ENCODE measurements around the gene MCM3.
A peak's percentile ranks its signal among the peaks of the same experiment; 100 is the strongest.

Gene MCM3

DNA sequence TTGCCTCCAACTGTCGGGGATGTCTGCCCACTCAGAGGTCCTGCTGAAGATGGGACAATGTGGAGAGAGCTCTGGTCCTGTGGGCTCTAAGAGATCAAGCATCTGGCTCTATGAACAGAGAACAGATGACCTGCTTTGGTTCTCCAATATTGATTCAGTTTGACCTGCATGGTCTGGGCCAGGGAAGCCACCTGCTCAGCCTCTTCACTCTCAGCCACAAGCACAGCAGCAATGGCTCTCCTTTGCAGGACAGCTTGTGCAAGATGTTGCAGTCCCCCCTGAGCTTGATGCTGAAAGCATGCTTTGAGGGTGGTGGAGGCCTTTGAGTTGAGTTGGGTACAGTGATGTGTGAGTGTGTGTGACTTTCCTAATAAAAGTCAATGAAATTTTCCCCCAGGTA is 18.6 kb upstream of the MCM3 start:
- no peak for DNase-seq (ENCODE audit: low read depth in 2 of 2)

DNA sequence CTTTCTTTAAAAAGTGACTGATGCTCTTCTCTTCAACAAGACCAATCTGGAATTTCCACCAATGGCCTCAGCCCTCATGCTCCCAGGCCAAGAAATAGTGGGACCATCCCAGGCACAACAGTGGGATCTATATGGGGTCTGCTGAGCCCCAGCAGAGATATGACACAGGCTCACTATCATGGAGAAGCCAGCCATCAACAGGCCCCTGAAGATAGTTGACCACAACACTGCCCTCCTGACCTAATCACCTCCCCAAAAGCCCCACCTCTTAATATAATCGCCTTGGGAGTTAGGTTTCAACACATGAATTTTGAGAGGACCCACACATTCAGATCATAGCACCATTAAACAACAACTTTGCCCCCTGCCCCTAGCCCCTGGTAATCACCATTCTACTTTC is 16.8 kb upstream of the MCM3 start:
- no peak for DNase-seq (ENCODE audit: low read depth in 2 of 2)

GRCh38 chr6:52300489-52300931 is 16.0 kb upstream of the MCM3 start:
- DNase-seq (ENCODE audit: low read depth in 2 of 2), result no peak

- no peak for DNase-seq (ENCODE audit: low read depth in 2 of 2)
Measured at GRCh38 chr6:52299653-52300052, 15.1 kb upstream of the MCM3 start.

GRCh38 chr6:52297433-52297832 is 12.9 kb upstream of the MCM3 start:
- no peak for DNase-seq (ENCODE audit: low read depth in 2 of 2)

DNA sequence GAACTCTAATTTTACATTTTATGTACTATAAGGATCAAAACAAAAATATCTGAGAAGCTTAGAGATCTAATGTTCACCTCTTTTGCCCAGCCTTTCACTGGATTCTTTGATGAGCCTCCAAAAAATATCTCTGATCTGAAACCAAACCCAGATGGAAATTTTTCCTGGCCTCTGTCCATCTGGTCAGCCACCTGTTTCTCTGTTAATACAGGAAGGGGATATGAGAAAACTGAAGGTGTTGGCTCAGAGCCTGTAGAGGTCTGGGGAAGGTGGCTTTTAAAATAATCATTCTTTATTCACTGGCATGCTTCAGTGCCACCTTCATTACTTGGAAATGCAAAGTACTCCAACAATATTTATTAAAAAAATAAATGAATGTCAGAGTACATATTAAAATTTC is 8.5 kb upstream of the MCM3 start:
- no peak for DNase-seq (ENCODE audit: low read depth in 2 of 2)

- DNase-seq (ENCODE audit: low read depth in 2 of 2), result no peak
Measured at GRCh38 chr6:52288841-52289240, 4.3 kb upstream of the MCM3 start.

- DNase-seq (ENCODE audit: low read depth in 2 of 2), result no peak
Measured at GRCh38 chr6:52288216-52288615, 3.7 kb upstream of the MCM3 start.

DNA sequence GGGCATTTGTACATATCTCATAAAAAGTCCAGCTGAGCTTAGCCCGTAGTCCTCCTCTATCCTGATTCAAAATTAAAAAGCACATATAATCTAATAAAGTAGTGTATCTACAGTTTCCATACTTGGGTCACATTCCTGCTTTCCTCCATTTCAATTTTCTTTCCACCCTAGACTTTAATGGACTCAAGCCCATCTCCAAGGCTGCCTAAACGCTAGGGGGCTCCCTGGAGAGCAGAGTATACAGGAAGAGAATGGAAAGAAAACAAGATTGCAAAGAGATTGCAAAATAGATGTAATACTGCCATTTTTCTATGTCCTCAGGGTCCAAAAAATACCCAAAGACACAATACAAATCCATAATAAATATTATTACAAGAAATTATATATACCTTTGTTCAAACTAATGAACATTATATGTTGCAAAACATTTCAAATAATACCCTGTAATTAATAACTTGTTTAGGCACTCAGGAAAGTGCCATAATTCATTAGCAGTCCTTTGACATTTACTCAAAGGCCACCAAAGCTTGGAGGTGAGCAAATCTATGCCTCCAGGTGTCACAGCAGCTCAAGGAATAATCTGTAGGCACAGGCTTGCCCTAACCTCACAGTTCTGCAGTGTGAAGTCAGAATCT is 2.4 kb upstream of the MCM3 start:
- peak; percentile 38 to 61 for DNase-seq (ENCODE audit: low read depth in 2 of 2)

DNA sequence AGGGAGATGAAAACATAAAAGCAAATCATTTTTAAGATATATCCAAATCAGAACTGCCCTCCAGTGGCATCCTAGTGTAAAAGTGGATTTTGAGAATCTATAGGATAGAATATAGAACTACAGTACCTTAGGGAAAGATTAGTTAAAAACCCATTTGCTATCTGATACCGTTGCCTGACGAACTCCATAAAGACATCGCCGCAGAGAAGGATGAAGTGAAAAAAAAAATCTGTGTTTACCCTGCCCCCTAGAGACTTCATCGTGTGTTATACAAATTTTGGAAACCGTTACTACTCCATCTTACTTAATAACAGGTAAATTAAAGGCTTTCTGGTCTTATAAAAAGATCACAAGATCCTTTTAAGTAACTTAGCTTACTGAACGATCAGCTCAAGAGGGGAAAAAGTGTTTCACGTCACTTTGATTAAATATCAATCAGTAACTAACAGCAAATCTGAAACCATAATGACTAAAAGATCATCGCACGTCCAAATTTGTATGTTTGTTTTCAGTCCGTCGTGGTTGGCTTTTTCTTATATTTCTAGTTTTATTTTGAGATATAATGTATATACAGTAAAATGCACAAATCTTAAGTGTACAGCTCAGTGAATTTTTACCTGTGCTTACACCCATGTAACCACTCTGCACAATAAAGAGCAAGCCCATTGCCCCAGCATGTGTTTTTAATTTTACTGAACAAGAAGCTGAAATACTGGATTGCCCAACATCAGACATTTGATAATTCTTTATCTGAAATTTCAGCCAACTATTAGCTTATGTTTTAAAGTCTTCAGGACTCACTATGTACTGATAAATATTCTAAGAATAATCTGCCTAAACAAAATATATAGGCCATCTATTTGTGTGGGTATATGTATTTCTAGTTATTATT is 881 bp upstream of the MCM3 start:
- no peak for DNase-seq (ENCODE audit: low read depth in 2 of 2)

DNA sequence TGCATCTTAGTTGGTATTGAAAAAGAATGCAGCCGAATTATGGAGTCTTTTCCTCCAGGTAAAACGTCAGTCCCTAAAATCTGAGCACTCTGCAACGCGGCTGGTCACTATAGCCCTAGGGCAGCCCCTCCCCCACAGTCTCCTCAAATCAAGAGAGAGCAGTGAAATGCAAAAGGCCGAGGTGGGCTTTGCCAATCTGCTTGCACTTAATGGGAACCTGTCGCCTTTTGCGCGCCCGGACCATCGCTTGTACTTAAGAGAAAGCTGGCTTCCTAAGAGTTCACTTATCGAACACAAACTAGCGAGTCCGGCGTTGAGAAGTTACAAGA is 447 bp downstream of the MCM3 start:
- DNase-seq (ENCODE audit: low read depth in 2 of 2), result peak; percentile 37 to 47

DNA sequence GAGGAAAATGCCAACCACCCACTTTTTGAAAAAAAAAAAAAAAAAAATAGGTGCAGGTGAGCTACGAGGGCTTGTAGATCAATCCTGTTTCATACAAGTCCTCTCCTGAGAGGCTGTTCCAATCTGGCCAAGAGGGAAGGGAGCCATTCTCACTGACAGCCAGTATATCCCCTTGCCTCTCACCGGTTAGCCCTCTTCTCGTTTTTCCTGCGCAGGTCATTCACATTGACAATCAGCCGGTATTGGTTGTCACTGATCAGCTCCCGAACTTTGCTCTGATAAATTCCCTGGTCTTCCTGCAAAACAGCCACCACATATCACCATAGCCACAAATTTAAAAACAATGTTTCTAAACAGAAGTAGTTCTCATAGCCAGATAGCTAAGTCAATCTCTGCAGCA is 1.4 kb downstream of the MCM3 start:
- no peak for DNase-seq (ENCODE audit: low read depth in 2 of 2)

- DNase-seq (ENCODE audit: low read depth in 2 of 2), result no peak
Measured at GRCh38 chr6:52276130-52276529, 8.4 kb downstream of the MCM3 start.

DNA sequence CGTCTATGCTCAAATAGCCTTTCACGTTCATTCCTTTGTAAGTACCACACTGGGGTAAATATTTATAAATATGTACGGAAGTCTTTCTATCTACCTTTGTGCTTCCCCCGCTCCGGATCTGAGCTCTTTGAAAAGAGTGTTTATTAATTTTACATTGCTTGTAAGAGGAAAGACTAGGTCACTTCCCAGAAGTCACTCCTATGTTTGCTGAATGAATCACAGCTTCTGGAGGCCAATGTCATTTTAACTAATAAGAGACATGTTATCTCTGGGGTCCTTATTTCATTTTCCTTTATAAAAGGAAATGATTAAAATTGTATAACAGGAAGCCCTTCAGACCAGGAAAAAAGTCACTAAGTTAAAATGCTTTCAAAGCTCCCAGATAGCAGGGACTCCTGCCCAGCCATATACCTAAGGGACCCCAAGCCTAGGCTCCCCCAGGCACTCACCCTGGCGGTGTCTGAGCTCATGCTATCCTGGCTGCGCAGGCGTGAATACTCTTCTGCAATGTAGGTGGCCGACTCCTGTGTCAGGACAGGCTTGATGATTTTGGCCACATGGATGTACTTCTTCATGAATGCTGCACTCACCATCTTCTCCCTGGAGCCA is 12.6 kb downstream of the MCM3 start:
- DNase-seq (ENCODE audit: low read depth in 2 of 2), result no peak

DNA sequence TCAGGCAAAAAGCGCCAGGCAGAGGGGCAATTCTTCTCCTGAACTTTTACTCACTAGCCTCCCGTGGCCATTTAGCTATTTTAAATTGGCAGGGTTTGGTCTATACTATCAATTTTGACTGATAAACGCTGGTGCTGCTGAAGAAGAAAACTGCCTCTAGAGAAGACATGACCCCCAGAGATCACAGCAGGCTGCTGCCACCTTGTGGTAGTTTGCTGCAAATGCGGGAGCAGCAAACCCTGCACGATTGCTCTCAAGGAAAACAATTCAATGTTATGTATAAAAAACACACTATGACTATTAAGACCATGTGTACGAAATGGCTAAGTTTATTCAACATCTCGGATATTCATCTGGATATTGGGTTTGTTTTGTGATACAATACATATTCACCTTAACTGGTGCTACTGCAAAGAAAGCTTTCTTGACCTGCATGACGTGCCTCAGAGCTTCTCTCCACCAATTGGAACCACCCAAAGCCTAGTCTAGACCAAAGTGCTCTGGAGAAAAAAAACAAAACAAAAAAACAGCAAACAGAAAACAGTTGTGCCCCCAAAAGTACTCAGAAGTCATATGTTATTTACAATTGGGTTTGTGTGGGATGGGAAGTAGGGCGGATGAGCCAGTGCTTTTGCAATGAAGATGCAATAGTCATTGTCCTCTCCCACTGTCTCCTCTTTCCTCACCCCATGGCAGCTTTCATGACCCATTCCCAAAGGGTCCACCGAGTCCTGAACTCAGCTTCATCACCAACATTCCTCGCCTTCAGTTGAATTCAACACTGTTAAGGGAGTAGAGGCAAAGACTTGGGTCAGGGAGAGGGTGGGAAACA is 20.6 kb downstream of the MCM3 start:
- peak; percentile 55 to 60 for DNase-seq (ENCODE audit: low read depth in 2 of 2)

DNA sequence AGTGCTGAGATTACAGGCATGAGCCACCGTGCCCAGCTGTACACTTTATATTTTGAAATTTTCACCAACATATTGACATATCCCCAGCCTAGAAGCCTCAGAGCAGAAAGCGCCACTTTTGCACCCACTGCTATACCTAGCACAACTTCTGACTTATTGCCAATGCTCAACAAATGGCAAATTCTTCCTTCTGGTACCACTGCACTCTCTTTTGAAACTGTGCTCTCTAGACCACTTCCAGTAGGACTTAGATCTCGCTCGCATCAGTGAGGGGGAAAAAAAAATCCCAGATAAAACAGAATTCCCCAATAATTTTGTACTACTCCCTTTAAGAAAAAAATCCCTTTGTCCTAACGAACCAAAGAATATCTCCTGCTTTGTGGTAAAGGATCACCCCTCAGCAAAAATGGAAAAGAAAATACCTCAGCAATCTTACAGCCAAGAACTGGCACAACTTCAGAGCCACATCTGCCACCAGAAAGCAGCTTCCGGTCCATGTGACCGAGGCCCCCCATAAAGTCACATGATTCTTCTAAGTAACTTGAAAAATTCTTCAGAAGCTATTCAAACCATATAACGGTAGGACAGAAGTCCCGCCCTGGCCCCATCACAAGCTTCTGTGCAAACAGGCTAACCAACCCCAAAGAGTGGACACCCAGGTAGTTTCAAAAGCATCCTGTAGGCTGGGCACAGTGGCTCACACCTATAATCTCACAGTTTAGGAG is 21.8 kb downstream of the MCM3 start:
- no peak for DNase-seq (ENCODE audit: low read depth in 2 of 2)

DNA sequence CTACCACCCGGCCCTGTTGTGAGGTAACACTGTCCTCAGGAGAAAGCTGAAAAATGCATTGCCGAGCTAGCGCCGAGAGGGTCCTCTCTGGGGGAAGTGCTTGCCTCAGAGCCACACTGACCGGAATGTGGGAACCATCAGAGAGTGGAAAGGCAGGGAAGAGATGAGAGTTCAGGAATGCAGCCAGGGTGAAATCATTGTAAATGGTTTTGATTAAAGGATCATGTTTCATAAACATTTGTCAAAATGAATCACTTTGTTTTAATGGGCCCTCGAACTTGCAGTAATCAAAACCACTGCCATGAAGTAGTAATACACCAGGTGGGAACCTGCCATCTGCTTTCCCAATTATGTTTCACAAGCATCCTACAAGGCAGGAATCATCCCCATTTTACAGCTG is 23.3 kb downstream of the MCM3 start:
- DNase-seq (ENCODE audit: low read depth in 2 of 2), result no peak

- no peak for DNase-seq (ENCODE audit: low read depth in 2 of 2)
Measured at GRCh38 chr6:52260634-52261033, 23.9 kb downstream of the MCM3 start.

DNA sequence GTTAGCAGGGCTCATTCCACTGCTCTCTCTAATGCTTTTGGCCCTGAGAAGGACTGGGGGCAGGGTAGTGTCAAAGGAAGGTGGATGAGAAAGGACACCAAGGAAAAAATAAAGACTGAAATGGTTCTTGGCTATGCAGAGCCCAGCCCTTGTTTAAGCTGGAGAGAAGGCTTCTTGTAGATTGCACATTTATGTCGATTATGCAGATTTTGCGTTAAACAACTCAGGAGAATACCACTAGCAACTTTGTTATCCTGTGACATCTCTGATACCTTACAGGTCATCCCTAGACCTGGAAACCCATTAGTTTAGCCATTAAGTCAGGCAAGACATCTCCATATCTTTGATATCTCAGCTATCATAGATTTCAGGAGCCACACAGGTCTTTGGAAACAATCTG is 29.1 kb downstream of the MCM3 start:
- DNase-seq (ENCODE audit: low read depth in 2 of 2), result no peak

DNA sequence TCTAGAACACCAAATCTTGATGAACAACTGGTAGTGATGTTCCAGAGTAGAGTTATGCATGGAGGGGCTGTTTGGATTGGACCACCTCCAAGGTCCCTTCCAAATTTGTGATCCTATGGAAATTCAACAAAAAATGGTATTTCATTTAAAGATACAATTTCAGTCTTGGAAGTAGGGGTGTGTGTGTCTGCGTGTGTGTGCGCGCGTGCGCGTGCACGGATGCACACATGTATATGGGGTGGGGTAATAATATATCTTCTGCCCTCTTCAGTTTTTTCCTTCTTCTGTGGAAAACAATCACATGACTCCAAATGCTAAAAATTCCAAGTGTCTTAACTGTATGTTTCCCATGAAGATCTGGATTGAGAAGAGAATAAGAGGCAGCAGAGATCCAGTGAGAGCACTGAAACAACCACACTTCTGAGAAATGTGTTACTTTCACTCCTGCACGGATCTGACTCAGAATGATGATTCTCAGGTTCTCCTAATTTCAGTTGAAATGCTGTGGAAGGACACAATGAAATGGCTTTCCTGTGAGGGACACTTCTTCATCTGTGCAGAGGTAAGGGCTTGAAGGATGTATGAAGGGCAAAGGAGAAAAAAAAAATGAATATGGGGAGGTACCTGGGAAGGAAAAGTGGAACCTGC is 29.7 kb downstream of the MCM3 start:
- no peak for DNase-seq (ENCODE audit: low read depth in 2 of 2)

GRCh38 chr6:52253494-52253893 is 31.0 kb downstream of the MCM3 start:
- peak; percentile 17 to 26 for DNase-seq (ENCODE audit: low read depth in 2 of 2)

Data from stimulated activated CD4-positive, alpha-beta T cell treated with anti-CD3 and anti-CD28 coated beads, Interleukin-15, amount 100 ng/mL, for 48 hours (primary cell).